Neuronal stem cell (in vitro differentiated cells): ENCODE measurements around the gene DSP.

Experiments
- DNase-seq: peaks from one replicate; pipeline ENCODE4 v3.0.0-alpha.2; 2013; ENCODE audit warnings: low spot score
- H2AFZ ChIP-seq: one replicate; pipeline ENCODE4 v1.6.1; 2013; ENCODE audit warnings: mild to moderate bottlenecking, low read length, inconsistent platforms
- H2AK5ac ChIP-seq: 2 replicates; pipeline ENCODE4 v1.6.1; 2013; ENCODE audit warnings: low read depth, mild to moderate bottlenecking, inconsistent platforms, low read length, moderate library complexity, mixed read lengths
- H2BK120ac ChIP-seq: 2 replicates; pipeline ENCODE4 v1.6.1; 2013; ENCODE audit warnings: low read depth, mild to moderate bottlenecking, inconsistent platforms, low read length, moderate library complexity, mixed read lengths
- H2BK12ac ChIP-seq: one replicate; pipeline ENCODE4 v1.6.1; 2013; ENCODE audit warnings: low read length, inconsistent platforms
- H2BK15ac ChIP-seq: 2 replicates; pipeline ENCODE4 v1.6.1; 2013; ENCODE audit warnings: mild to moderate bottlenecking, low read length, inconsistent platforms, mixed read lengths
- H2BK5ac ChIP-seq: one replicate; pipeline ENCODE4 v1.6.1; 2013; ENCODE audit warnings: inconsistent platforms, mild to moderate bottlenecking, low read length, moderate library complexity
- H3K14ac ChIP-seq: one replicate; pipeline ENCODE4 v1.6.1; 2013; ENCODE audit warnings: low read length, inconsistent platforms
- H3K18ac ChIP-seq: 2 replicates; pipeline ENCODE4 v1.6.1; 2013; ENCODE audit warnings: low read length, inconsistent platforms
- H3K23ac ChIP-seq: 2 replicates; pipeline ENCODE4 v1.6.1; 2013; ENCODE audit warnings: low read depth, mild to moderate bottlenecking, mixed read lengths, low read length, inconsistent platforms; ENCODE audit not compliant: poor library complexity
- H3K27ac ChIP-seq: replicated peaks from 3 replicates; pipeline ENCODE4 v1.5.1; 2013; ENCODE audit warnings: low read length, inconsistent platforms
- H3K27me3 ChIP-seq, 3 experiments: 2 replicates each; pipeline ENCODE4 v1.6.1; 2013; ENCODE audit warnings: low read length in 3 of 3, mild to moderate bottlenecking in 2 of 3, inconsistent platforms in 1 of 3, low read depth in 1 of 3, mixed read lengths in 1 of 3, moderate library complexity in 1 of 3; ENCODE audit not compliant: control insufficient read depth in 3 of 3, insufficient read depth in 3 of 3
- H3K36me3 ChIP-seq, 2 donors: replicated peaks in 1 of 2; 2 replicates each; pipeline ENCODE4 v1.6.1; 2013; ENCODE audit warnings: low read length in 2 of 2; ENCODE audit not compliant: control insufficient read depth in 2 of 2, insufficient read depth in 2 of 2
- H3K4ac ChIP-seq: 2 replicates; pipeline ENCODE4 v1.6.1; 2013; ENCODE audit warnings: inconsistent platforms, mild to moderate bottlenecking, low read length, moderate library complexity
- H3K4me1 ChIP-seq, 2 donors: 1 replicate in 1 of 2; 2 replicates in 1 of 2; pipeline ENCODE4 v1.6.1; 2013; ENCODE audit warnings: low read length in 2 of 2, low read depth in 1 of 2; ENCODE audit not compliant: control insufficient read depth in 2 of 2, insufficient read depth in 1 of 2
- H3K4me2 ChIP-seq: one replicate; pipeline ENCODE4 v1.6.1; 2013; ENCODE audit warnings: mild to moderate bottlenecking, low read length, inconsistent platforms; ENCODE audit not compliant: insufficient read depth, poor library complexity, severe bottlenecking
- H3K4me3 ChIP-seq, 2 donors: 2 replicates each; pipeline ENCODE4 v1.5.1; 2013; ENCODE audit warnings: low read length in 2 of 2, mild to moderate bottlenecking in 2 of 2, inconsistent platforms in 1 of 2, moderate library complexity in 1 of 2
- H3K79me1 ChIP-seq: one replicate; pipeline ENCODE4 v1.6.1; 2013; ENCODE audit warnings: low read depth, mild to moderate bottlenecking, inconsistent platforms, low read length, moderate library complexity
- H3K9ac ChIP-seq: one replicate; pipeline ENCODE4 v1.6.1; 2013; ENCODE audit warnings: mild to moderate bottlenecking, low read depth, low read length, inconsistent platforms; ENCODE audit not compliant: poor library complexity
- H3K9me3 ChIP-seq, 2 donors: replicated peaks in 1 of 2; 2 replicates each; pipeline versions ENCODE3 to v1.6.1; 2013; ENCODE audit warnings: low read length in 2 of 2, mild to moderate bottlenecking in 2 of 2, inconsistent platforms in 1 of 2, low read depth in 1 of 2, mixed read lengths in 1 of 2, moderate library complexity in 1 of 2; ENCODE audit not compliant: control insufficient read depth in 2 of 2, insufficient read depth in 1 of 2
- H4K8ac ChIP-seq: one replicate; pipeline ENCODE4 v1.6.1; 2013; ENCODE audit warnings: low read depth, mild to moderate bottlenecking, inconsistent platforms, low read length, moderate library complexity
- H4K91ac ChIP-seq: one replicate; pipeline ENCODE4 v1.6.1; 2013; ENCODE audit warnings: low read length, low read depth, mild to moderate bottlenecking, inconsistent platforms; ENCODE audit not compliant: poor library complexity
- WGBS, 2 donors: extraction: QIAGEN DNeasy Blood & Tissue Kit; methylation state at CpG; one replicate each; pipeline ENCODE4 v1.1.7; 2013; ENCODE audit warnings: missing lambda C conversion rate in 2 of 2, mixed read lengths in 1 of 2; ENCODE audit not compliant: insufficient read length in 2 of 2, insufficient replicate concordance in 1 of 2; ENCODE audit errors: extremely low coverage in 2 of 2; 5-methylcytosine and 5-hydroxymethylcytosine counted together

DSP gene

DNA sequence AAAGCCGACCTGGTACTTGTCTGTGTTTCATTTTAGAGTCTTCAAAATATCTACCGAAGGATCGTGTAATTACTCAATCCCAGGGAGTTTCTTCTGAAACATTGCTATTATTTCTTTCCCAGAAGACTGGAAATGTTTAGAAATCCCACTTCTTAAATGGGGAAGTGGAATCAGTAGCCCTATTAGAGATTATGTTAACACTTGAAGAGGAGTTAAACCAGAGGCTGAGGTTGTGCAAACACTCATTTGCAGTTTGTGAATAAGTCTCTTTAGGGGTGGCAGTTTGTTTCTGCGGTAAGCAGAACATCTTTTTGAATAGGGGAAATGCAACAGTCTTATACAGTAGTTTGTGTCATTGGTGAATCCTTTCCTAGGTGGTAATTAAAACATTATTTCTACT is 21.3 kb downstream of the DSP start:
- H3K9me3 ChIP-seq, result no peaks in the 10 kb centered on the region
- H3K27ac ChIP-seq, result no peak overlapping the region
- no peak overlapping the region for H2AK5ac ChIP-seq
- no peaks in the 10 kb centered on the region for H3K79me1 ChIP-seq
- no peak overlapping the region for H3K4me2 ChIP-seq
- H2BK120ac ChIP-seq, result no peak overlapping the region
- no peak overlapping the region for H2BK15ac ChIP-seq
- peaks cover 0 to 66% (median 3%) of the 10 kb centered on the region in 3 experiments for H3K27me3 ChIP-seq
- no peak overlapping the region for H3K9ac ChIP-seq
- H3K4me1 ChIP-seq, result no peaks in the 10 kb centered on the region
- no CpG with 5 or more reads among the region's 4 CpGs for WGBS, 2 donors
- no peak overlapping the region for H2AFZ ChIP-seq
- no peak overlapping the region for H4K8ac ChIP-seq
- H2BK5ac ChIP-seq, result no peak overlapping the region
- no peak overlapping the region for H3K23ac ChIP-seq
- H3K18ac ChIP-seq, result no peak overlapping the region
- no peak for DNase-seq
- H2BK12ac ChIP-seq, result no peak overlapping the region
- no peak overlapping the region for H3K4ac ChIP-seq
- H3K36me3 ChIP-seq, result peaks cover 0 to 18% of the 10 kb centered on the region in 2 donors
- H4K91ac ChIP-seq, result no peak overlapping the region
- H3K14ac ChIP-seq, result no peak overlapping the region
- H3K4me3 ChIP-seq, result no peak overlapping the region

DNA sequence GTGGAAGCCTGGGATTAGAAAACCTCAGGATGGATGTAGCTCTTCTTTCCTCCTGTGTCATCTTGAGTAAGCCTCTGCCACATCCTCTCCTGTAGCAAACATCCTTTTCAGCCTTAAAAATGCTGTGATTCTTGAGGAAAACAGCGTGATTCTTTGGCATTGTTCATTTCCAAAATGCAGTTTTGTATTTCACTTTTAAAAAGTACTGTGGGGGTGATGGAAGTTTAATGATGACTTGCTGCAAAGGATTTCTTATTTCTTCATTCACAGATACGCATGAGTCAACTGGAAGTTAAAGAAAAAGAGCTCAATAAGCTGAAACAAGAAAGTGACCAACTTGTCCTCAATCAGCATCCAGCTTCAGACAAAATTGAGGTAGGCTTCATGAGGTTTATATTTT is 24.6 kb downstream of the DSP start:
- H2BK12ac ChIP-seq, result no peak overlapping the region
- peaks cover 0 to 32% of the 10 kb centered on the region in 2 donors for H3K36me3 ChIP-seq
- H2BK120ac ChIP-seq, result no peak overlapping the region
- no peak overlapping the region for H2BK5ac ChIP-seq
- DNase-seq, result no peak
- H2AFZ ChIP-seq, result no peak overlapping the region
- no peaks in the 10 kb centered on the region for H3K4me1 ChIP-seq
- WGBS, 2 donors, result no CpG with 5 or more reads among the region's 2 CpGs
- peaks cover 0 to 61% (median 0%) of the 10 kb centered on the region in 3 experiments for H3K27me3 ChIP-seq
- H3K4ac ChIP-seq, result no peak overlapping the region
- H3K23ac ChIP-seq, result no peak overlapping the region
- no peak overlapping the region for H2AK5ac ChIP-seq
- no peak overlapping the region for H4K8ac ChIP-seq
- no peak overlapping the region for H3K27ac ChIP-seq
- H3K4me2 ChIP-seq, result no peak overlapping the region
- H3K18ac ChIP-seq, result no peak overlapping the region
- no peak overlapping the region for H3K9ac ChIP-seq
- H4K91ac ChIP-seq, result no peak overlapping the region
- H3K79me1 ChIP-seq, result no peaks in the 10 kb centered on the region
- no peak overlapping the region for H3K14ac ChIP-seq
- no peak overlapping the region for H2BK15ac ChIP-seq
- no peaks in the 10 kb centered on the region for H3K9me3 ChIP-seq
- no peak overlapping the region for H3K4me3 ChIP-seq

DNA sequence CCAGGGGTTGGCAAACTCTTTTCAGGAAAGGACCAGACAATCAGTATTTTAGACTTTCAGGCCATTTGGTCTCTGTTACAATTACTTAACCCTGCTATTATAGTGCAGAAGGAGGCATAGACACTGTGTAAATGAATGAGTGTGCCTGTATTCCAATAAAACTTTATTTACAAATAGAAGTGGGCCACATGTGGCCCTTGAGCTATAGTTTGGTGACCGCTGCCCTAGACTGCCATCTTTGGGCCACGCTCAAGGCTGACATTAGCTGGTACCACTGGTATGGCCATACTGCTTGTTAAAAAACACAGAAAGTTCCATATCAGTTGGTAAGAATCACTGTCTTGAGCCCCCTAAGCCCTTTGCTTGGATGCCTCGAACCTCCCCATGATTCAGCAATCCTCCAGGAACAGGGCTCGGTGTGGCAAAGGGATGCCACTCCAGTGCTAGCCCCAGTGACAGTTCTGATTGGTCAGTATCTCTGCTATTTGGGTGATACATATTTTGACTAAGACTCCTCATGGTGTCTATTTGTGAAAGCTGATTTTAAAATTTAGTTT is 25.2 kb downstream of the DSP start:
- Histone ChIP-seq H3K4ac (no peak overlapping the region), H3K14ac (no peak overlapping the region), H2BK12ac (no peak overlapping the region), H2BK5ac (no peak overlapping the region), H4K91ac (no peak overlapping the region), H3K4me3 (no peak overlapping the region), H3K9ac (no peak overlapping the region), H4K8ac (no peak overlapping the region), H3K18ac (no peak overlapping the region), H3K4me2 (no peak overlapping the region), H3K27me3 (peaks cover 0 to 62% (median 0%) of the 10 kb centered on the region in 3 experiments), H2BK15ac (no peak overlapping the region), H3K27ac (no peak overlapping the region), H3K36me3 (peaks cover 0 to 35% of the 10 kb centered on the region in 2 donors), H3K4me1 (no peaks in the 10 kb centered on the region), H2BK120ac (no peak overlapping the region), H3K9me3 (no peaks in the 10 kb centered on the region), H3K23ac (no peak overlapping the region), H3K79me1 (no peaks in the 10 kb centered on the region), H2AFZ (no peak overlapping the region), H2AK5ac (no peak overlapping the region)
- WGBS, 2 donors, result no CpG with 5 or more reads among the region's 4 CpGs
- DNase-seq, result no peak

DNA sequence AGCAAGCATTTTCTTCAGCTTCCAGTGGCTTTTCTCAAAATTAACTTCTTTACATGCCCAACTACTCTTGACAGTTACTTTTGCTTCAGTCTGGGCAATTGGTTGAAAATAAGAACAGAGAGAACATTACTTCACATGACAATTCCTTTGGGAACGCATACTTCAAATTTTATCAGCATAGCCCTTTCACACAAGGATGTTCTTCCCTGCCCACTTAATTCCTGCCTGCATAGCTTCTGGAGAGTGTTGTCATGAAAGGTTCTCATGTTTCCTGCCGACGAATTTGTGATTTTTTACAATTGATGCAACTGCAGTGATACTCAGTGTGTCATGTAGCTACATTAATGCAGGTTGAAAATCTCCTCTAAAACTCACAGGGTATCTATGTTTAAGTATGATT is 26.6 kb downstream of the DSP start:
- no peak overlapping the region for H2BK12ac ChIP-seq
- no peak overlapping the region for H2BK5ac ChIP-seq
- H3K14ac ChIP-seq, result no peak overlapping the region
- no peak overlapping the region for H3K23ac ChIP-seq
- no peaks in the 10 kb centered on the region for H3K79me1 ChIP-seq
- H3K9ac ChIP-seq, result no peak overlapping the region
- no peaks in the 10 kb centered on the region for H3K9me3 ChIP-seq
- no peak overlapping the region for H2AK5ac ChIP-seq
- H3K4me2 ChIP-seq, result no peak overlapping the region
- H3K18ac ChIP-seq, result no peak overlapping the region
- peaks cover 0 to 43% of the 10 kb centered on the region in 2 donors for H3K36me3 ChIP-seq
- peaks cover 0 to 64% (median 0%) of the 10 kb centered on the region in 3 experiments for H3K27me3 ChIP-seq
- no peak overlapping the region for H3K4me3 ChIP-seq
- no peak overlapping the region for H2BK120ac ChIP-seq
- H3K4ac ChIP-seq, result no peak overlapping the region
- no peaks in the 10 kb centered on the region for H3K4me1 ChIP-seq
- no peak overlapping the region for H4K91ac ChIP-seq
- WGBS, 2 donors, result no CpG with 5 or more reads among the region's 3 CpGs
- no peak overlapping the region for H2BK15ac ChIP-seq
- H3K27ac ChIP-seq, result no peak overlapping the region
- no peak overlapping the region for H4K8ac ChIP-seq
- DNase-seq, result no peak
- no peak overlapping the region for H2AFZ ChIP-seq
